HUDEP-2 (cell line): ENCODE data around the gene APOO.
A peak's percentile ranks its signal among the peaks of the same experiment; 100 is the strongest.

Source experiments
- DNase-seq, 76 experiments: peaks; one replicate each; lab custom pipeline; 2025; ENCODE audit not compliant: unreplicated experiment in 76 of 76; lab: John Stamatoyannopoulos, UW

The APOO gene

GRCh38 chrX:23907498-23908218 lies at the start of gene APOO, which contains the start of gene CXorf58:
TSS of gene APOO (minus strand) at chrX:23907938. CDS start at chrX:23907702, 236 bp downstream.
TSS of gene CXorf58 (plus strand) at chrX:23908006. CDS start at chrX:23910303, 2,297 bp downstream.
- DNase-seq = peak; percentile 3 to 94 (median 84)

GRCh38 chrX:23954396-23954795 lies 46.7 kb upstream of the APOO start:
- DNase-seq = no peak

- DNase-seq = peak in 5 of 76 experiments; percentile 0 to 1 (median 0)
These were observed 46.2 kb upstream of the APOO start for GRCh38 chrX:23953908-23954269.

GRCh38 chrX:23952984-23953907 lies 45.5 kb upstream of the APOO start:
- peak in 31 of 76 experiments; percentile 0 to 42 (median 4) for DNase-seq

GRCh38 chrX:23952391-23952790 lies 44.7 kb upstream of the APOO start:
- no peak for DNase-seq

- DNase-seq = no peak
These were observed 37.5 kb upstream of the APOO start for GRCh38 chrX:23945206-23945605.

GRCh38 chrX:23944234-23944633 lies 36.5 kb upstream of the APOO start:
- DNase-seq = no peak

- peak in 1 of 76 experiments; percentile 0 for DNase-seq
These were observed 31.5 kb upstream of the APOO start for GRCh38 chrX:23939203-23939602.

GRCh38 chrX:23938690-23939089 lies 31.0 kb upstream of the APOO start:
- DNase-seq = peak in 3 of 76 experiments; percentile 0 to 12 (median 3)

GRCh38 chrX:23937100-23937499 lies 29.4 kb upstream of the APOO start:
- no peak for DNase-seq

GRCh38 chrX:23936180-23936579 lies 28.4 kb upstream of the APOO start:
- DNase-seq = no peak

- DNase-seq = no peak
These were observed 27.4 kb upstream of the APOO start for GRCh38 chrX:23935106-23935505.

- DNase-seq = no peak
These were observed 24.3 kb upstream of the APOO start for GRCh38 chrX:23932046-23932445.

- DNase-seq = peak in 3 of 76 experiments; percentile 1 to 8 (median 7)
These were observed 23.3 kb upstream of the APOO start for GRCh38 chrX:23930894-23931604.

- no peak for DNase-seq
These were observed 18.3 kb upstream of the APOO start for GRCh38 chrX:23926015-23926414.

- DNase-seq = peak in 2 of 76 experiments; percentile 0 to 2
These were observed 12.1 kb upstream of the APOO start for GRCh38 chrX:23919706-23920320.

GRCh38 chrX:23919148-23919547 lies 11.4 kb upstream of the APOO start:
- DNase-seq = no peak

- no peak for DNase-seq
These were observed 3.5 kb upstream of the APOO start for GRCh38 chrX:23911126-23911835.

GRCh38 chrX:23908219-23909004 lies 674 bp upstream of the APOO start:
- no peak for DNase-seq
